ENCODE results near the gene RPL38. TPM values are rescaled to one million over a fixed set of nuclear protein-coding genes. Genes with fewer than 3 reads are reported as not detected.

RPL38 gene
- total RNA-seq, 3 donors from 2014 or later, result 304 to 570 (median 471) TPM

DNA sequence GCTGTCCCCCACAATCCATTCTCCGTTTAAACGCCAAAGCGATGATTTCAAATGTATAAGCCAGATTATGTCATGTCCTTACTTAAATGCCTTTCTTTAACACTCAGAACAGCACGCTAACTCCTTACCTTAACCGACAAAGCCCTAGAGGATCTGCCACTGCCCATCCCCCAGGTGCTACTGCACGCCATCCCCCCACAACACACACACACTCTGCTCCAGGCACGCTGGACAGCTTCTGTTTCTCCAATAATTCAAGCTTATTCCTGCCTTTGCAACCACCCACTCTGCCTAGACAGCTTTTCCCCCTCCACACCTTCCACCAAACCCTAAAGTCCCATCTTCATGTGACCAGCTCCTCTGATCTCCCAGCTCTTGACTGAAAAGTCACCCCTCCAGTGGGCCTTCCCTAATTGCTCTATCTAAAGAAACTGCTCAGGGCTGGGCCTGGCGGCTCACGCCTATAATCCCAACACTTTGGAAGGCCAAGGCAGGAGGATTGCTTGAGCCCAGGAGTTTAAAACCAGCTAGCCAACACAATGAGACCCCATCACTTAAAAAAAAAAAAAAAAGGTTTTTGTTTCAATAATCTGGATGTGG lies 38.9 kb upstream of the RPL38 start:
- Histone ChIP-seq H3K9me3 (no peaks in the 10 kb centered on the region), H3K4me1 (no peaks in the 10 kb centered on the region), H3K27ac (no peak overlapping the region), H3K36me3 (no peaks in the 10 kb centered on the region), H3K4me3 (no peak overlapping the region), H3K27me3 (peaks cover 0 to 5% of the 10 kb centered on the region in 2 donors)
- TF ChIP-seq POLR2AphosphoS5 (IDR thresholded peaks at IDR 0.05) (no peak), POLR2A (IDR thresholded peaks at IDR 0.05) (no peak)
- TF ChIP-seq, protein P1, sequence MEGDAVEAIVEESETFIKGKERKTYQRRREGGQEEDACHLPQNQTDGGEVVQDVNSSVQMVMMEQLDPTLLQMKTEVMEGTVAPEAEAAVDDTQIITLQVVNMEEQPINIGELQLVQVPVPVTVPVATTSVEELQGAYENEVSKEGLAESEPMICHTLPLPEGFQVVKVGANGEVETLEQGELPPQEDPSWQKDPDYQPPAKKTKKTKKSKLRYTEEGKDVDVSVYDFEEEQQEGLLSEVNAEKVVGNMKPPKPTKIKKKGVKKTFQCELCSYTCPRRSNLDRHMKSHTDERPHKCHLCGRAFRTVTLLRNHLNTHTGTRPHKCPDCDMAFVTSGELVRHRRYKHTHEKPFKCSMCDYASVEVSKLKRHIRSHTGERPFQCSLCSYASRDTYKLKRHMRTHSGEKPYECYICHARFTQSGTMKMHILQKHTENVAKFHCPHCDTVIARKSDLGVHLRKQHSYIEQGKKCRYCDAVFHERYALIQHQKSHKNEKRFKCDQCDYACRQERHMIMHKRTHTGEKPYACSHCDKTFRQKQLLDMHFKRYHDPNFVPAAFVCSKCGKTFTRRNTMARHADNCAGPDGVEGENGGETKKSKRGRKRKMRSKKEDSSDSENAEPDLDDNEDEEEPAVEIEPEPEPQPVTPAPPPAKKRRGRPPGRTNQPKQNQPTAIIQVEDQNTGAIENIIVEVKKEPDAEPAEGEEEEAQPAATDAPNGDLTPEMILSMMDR (IDR thresholded peaks at IDR 0.05), result no peak
- intact Hi-C loops (cut with DNase I; ENCODE audit: low total_unique reads), result no loop called here
- DNase-seq (ENCODE audit: low spot score in 2 of 2), result no peak

DNA sequence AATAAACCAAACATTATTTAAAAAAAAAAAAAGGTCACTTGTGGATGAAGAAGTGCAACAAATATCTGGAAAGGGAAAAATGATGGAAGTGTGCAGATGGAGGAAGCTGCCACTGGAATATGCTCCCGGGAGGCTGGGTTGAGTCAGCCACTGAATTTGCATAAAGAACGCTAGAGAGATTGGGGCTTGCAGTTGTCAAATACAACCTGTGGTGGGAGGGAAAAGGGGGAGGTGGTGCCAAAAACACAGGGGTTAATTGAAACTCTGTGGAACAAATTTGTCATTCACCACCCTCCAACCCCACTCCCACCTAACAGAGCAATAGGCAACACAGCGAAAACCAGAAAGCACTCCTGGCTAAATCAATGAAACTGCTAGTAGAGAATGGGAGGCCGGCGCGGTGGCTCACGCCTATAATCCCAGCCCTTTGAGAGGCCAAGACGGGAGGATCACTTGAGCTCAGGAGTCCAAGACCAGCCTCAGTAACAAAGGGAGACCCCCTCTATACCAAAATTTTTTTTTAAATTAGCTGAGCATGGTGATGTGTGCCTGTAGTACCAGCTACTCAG lies 37.6 kb upstream of the RPL38 start:
- TF ChIP-seq, protein P1 (IDR thresholded peaks at IDR 0.05), result no peak
- H3K27ac ChIP-seq, result no peak overlapping the region
- peaks cover 0 to 5% of the 10 kb centered on the region in 2 donors for H3K27me3 ChIP-seq
- no peaks in the 10 kb centered on the region for H3K4me1 ChIP-seq
- intact Hi-C loops (cut with DNase I; ENCODE audit: low total_unique reads), result no loop called here
- H3K36me3 ChIP-seq, result no peaks in the 10 kb centered on the region
- H3K4me3 ChIP-seq, result no peak overlapping the region
- no peak for DNase-seq (ENCODE audit: low spot score in 2 of 2)
- no peaks in the 10 kb centered on the region for H3K9me3 ChIP-seq

DNA sequence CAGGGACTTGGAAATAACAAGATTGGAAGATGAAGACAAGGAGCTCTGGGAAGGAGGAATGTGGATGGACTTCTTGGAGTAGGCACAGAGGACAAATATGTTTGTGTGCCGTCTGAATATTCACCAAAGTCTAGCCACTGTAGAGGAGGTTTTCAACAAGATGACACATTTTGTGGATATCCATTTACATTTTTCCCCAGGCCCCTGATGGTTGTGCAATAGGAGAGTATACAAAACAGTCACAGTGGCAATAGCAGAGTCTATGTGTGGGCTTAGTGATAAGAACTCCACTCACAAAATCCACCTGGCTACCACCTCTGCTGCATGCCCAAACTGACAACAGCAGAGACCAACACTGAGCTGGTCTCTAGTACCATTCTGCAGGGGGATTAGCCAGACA lies 32.6 kb upstream of the RPL38 start:
- DNase-seq (ENCODE audit: low spot score in 2 of 2), result no peak
- intact Hi-C loops (cut with DNase I; ENCODE audit: low total_unique reads), result loop anchor here (10.0 kb wide), 1 partner anchor 746 kb away; no protein-coding TSS in a partner anchor
- TF ChIP-seq, protein P1 (IDR thresholded peaks at IDR 0.05), result no peak
- no peak for TF ChIP-seq POLR2A (IDR thresholded peaks at IDR 0.05)

DNA sequence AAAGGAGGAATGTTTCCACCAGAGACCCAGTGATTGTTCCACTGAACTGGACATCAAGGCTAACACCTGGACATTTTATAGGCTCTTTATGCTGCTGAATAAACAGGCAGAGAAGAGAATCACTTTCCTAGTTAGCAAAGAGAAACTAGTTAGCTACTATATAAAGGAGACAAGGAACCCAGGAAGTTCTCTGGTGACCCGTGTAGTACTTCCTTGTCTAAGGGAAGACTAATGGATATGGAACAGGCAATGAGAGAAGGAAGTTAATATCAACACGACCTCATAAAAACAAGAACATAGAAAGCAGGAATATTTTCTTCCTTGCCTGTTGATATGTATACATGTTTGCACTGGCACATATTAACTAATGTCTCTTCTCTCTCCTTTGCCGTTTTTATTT lies 30.8 kb upstream of the RPL38 start:
- intact Hi-C loops (cut with DNase I; ENCODE audit: low total_unique reads), result loop anchor here (10.0 kb wide), 1 partner anchor 748 kb away; no protein-coding TSS in a partner anchor
- Histone ChIP-seq H3K27ac (no peak overlapping the region), H3K27me3 (peaks cover 0 to 13% of the 10 kb centered on the region in 2 donors), H3K4me3 (no peak overlapping the region), H3K36me3 (no peaks in the 10 kb centered on the region), H3K9me3 (no peaks in the 10 kb centered on the region), H3K4me1 (no peaks in the 10 kb centered on the region)
- DNase-seq (ENCODE audit: low spot score in 2 of 2), result no peak
- TF ChIP-seq, protein P1 (IDR thresholded peaks at IDR 0.05), result no peak
- TF ChIP-seq POLR2AphosphoS5 (IDR thresholded peaks at IDR 0.05) (no peak), POLR2A (IDR thresholded peaks at IDR 0.05) (no peak)

More for the DNA sequence above, 32.6 kb upstream of the RPL38 start:
- no peaks in the 10 kb centered on the region for H3K36me3 ChIP-seq
- H3K4me3 ChIP-seq, result no peak overlapping the region
- no peak overlapping the region for H3K27ac ChIP-seq
- H3K4me1 ChIP-seq, result no peaks in the 10 kb centered on the region
- no peaks in the 10 kb centered on the region for H3K9me3 ChIP-seq
- H3K27me3 ChIP-seq, result peaks cover 0 to 9% of the 10 kb centered on the region in 2 donors

DNA sequence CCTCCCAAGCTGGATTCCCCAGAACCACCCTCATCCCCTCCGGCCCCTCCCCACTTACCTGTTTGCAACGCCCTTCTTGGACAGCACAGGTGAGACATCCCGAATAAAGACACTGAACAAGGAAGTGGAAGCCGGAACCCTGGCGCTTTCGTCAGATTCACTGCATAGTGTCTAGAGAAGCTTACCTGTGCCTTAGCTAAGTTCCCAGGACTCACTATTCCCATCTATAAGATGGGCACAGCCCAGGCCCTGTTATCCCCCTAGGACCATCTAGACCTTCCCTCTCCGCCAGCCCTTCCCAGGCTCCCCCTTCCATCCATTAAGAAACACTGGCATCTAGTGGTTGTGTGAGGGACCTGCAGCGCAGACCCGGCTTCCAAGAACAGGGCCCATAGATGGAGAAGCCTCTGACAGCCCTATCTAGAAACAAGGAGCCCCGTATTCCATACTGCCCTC lies 26.9 kb upstream of the RPL38 start:
- DNase-seq (ENCODE audit: low spot score in 2 of 2), result no peak
- TF ChIP-seq POLR2AphosphoS5 (IDR thresholded peaks at IDR 0.05) (no peak), POLR2A (IDR thresholded peaks at IDR 0.05) (no peak)
- TF ChIP-seq, protein P1 (IDR thresholded peaks at IDR 0.05), result peak; percentile 10 to 75 (median 69)
- intact Hi-C loops (cut with DNase I; ENCODE audit: low total_unique reads), result loop anchor here (10.0 kb wide), 1 partner anchor 752 kb away; no protein-coding TSS in a partner anchor
- Histone ChIP-seq H3K4me1 (no peaks in the 10 kb centered on the region), H3K4me3 (no peak overlapping the region), H3K36me3 (no peaks in the 10 kb centered on the region), H3K27me3 (peaks cover 0 to 22% of the 10 kb centered on the region in 2 donors), H3K27ac (no peak overlapping the region), H3K9me3 (no peaks in the 10 kb centered on the region)
